ENCODE data around the gene GBX2. TPM values are rescaled to one million over a fixed set of nuclear protein-coding genes. Genes with fewer than 3 reads are reported as not detected.

GBX2 gene
- total RNA-seq, 2 donors from 2014 or later, result 0.20 TPM; not detected in 1

GRCh38 chr2:236178890-236179235 lies 10.7 kb upstream of the GBX2 start:
- TF ChIP-seq CTCF (conservative IDR thresholded peaks at IDR 0.05), result no peak
- H3K27me3 ChIP-seq (ENCODE audit: control insufficient read depth, insufficient read depth, low read length, poor library complexity, severe bottlenecking), result peaks cover 75% of the 10 kb centered on the region
- H3K4me3 ChIP-seq (ENCODE audit: low read length), result peak overlapping the region; percentile 80
- H3K4me1 ChIP-seq (ENCODE audit: control insufficient read depth, insufficient read depth, low read length), result peaks cover 9% of the 10 kb centered on the region
- Mint-ChIP-seq H3K4me3 (peak overlapping the region; percentile 61), H3K4me1 (peaks cover 25% of the 10 kb centered on the region), H3K27me3 (ENCODE audit: insufficient read depth) (peaks cover 80% of the 10 kb centered on the region), H3K36me3 (ENCODE audit: low read depth) (no peaks in the 10 kb centered on the region), H3K27ac (no peak overlapping the region), H3K9me3 (peaks cover 6% of the 10 kb centered on the region)
- no peaks in the 10 kb centered on the region for H3K9me3 ChIP-seq (ENCODE audit: control insufficient read depth, low read length)
- H3K9ac ChIP-seq (ENCODE audit: extremely low read depth, low read length, poor library complexity, severe bottlenecking), result no peak overlapping the region
- no peaks in the 10 kb centered on the region for H3K36me3 ChIP-seq (ENCODE audit: control insufficient read depth, insufficient read depth, low read length)
- DNase-seq, result no peak
- no peak overlapping the region for H3K27ac ChIP-seq (ENCODE audit: low read depth, low read length)
- WGBS, 2 experiments (ENCODE audit: insufficient coverage in 1 of 2, insufficient read length in 1 of 2), result 10 to 13% methylated on average over 12 to 15 of the region's 15 CpGs

- peaks cover 83% of the 10 kb centered on the region for H3K27me3 Mint-ChIP-seq (ENCODE audit: insufficient read depth)
- Histone ChIP-seq H3K36me3 (ENCODE audit: control insufficient read depth, insufficient read depth, low read length) (no peaks in the 10 kb centered on the region), H3K4me3 (ENCODE audit: low read length) (peak overlapping the region; percentile 80), H3K4me1 (ENCODE audit: control insufficient read depth, insufficient read depth, low read length) (peaks cover 12% of the 10 kb centered on the region), H3K9ac (ENCODE audit: extremely low read depth, low read length, poor library complexity, severe bottlenecking) (no peak overlapping the region), H3K27ac (ENCODE audit: low read depth, low read length) (no peak overlapping the region), H3K9me3 (ENCODE audit: control insufficient read depth, low read length) (no peaks in the 10 kb centered on the region), H3K27me3 (ENCODE audit: control insufficient read depth, insufficient read depth, low read length, poor library complexity, severe bottlenecking) (peaks cover 82% of the 10 kb centered on the region)
- peak; percentile 94 for DNase-seq
- no peaks in the 10 kb centered on the region for H3K9me3 Mint-ChIP-seq
- peak overlapping the region; percentile 61 for H3K4me3 Mint-ChIP-seq
- no peak overlapping the region for H3K27ac Mint-ChIP-seq
- WGBS, 2 experiments (ENCODE audit: insufficient coverage in 1 of 2, insufficient read length in 1 of 2), result 5 to 7% methylated on average over 20 to 65 of the region's 65 CpGs
- H3K36me3 Mint-ChIP-seq (ENCODE audit: low read depth), result no peaks in the 10 kb centered on the region
- peaks cover 29% of the 10 kb centered on the region for H3K4me1 Mint-ChIP-seq
- TF ChIP-seq CTCF (conservative IDR thresholded peaks at IDR 0.05), result peak; percentile 82
Observed at GRCh38 chr2:236177967-236178889, 10.0 kb upstream of the GBX2 start.

- Histone ChIP-seq H3K9ac (ENCODE audit: extremely low read depth, low read length, poor library complexity, severe bottlenecking) (no peak overlapping the region), H3K27me3 (ENCODE audit: control insufficient read depth, insufficient read depth, low read length, poor library complexity, severe bottlenecking) (peaks cover 88% of the 10 kb centered on the region), H3K4me1 (ENCODE audit: control insufficient read depth, insufficient read depth, low read length) (peaks cover 12% of the 10 kb centered on the region), H3K4me3 (ENCODE audit: low read length) (no peak overlapping the region), H3K9me3 (ENCODE audit: control insufficient read depth, low read length) (no peaks in the 10 kb centered on the region), H3K36me3 (ENCODE audit: control insufficient read depth, insufficient read depth, low read length) (no peaks in the 10 kb centered on the region), H3K27ac (ENCODE audit: low read depth, low read length) (no peak overlapping the region)
- Mint-ChIP-seq H3K36me3 (ENCODE audit: low read depth) (no peaks in the 10 kb centered on the region), H3K27me3 (ENCODE audit: insufficient read depth) (peaks cover 85% of the 10 kb centered on the region), H3K4me3 (peak overlapping the region; percentile 61), H3K27ac (no peak overlapping the region), H3K9me3 (no peaks in the 10 kb centered on the region), H3K4me1 (peaks cover 29% of the 10 kb centered on the region)
- TF ChIP-seq CTCF (conservative IDR thresholded peaks at IDR 0.05), result no peak
- WGBS, 2 experiments (ENCODE audit: insufficient coverage in 1 of 2, insufficient read length in 1 of 2), result 44 to 84% methylated on average over 4 to 20 of the region's 20 CpGs
- DNase-seq, result peak; percentile 93
Observed at GRCh38 chr2:236177604-236177966, 9.4 kb upstream of the GBX2 start.

All from endodermal cell (in vitro differentiated cells).